ENCODE results near the gene ONECUT1.

Gene ONECUT1

GRCh38 chr15:52794665-52795463, 4.7 kb upstream of the ONECUT1 start:
- no peak for DNase-seq (ENCODE audit: low read depth)
- no peak for TF ChIP-seq MAX (IDR thresholded peaks at IDR 0.05; ENCODE audit: low read depth, low read length)
- TF ChIP-seq, protein P1, sequence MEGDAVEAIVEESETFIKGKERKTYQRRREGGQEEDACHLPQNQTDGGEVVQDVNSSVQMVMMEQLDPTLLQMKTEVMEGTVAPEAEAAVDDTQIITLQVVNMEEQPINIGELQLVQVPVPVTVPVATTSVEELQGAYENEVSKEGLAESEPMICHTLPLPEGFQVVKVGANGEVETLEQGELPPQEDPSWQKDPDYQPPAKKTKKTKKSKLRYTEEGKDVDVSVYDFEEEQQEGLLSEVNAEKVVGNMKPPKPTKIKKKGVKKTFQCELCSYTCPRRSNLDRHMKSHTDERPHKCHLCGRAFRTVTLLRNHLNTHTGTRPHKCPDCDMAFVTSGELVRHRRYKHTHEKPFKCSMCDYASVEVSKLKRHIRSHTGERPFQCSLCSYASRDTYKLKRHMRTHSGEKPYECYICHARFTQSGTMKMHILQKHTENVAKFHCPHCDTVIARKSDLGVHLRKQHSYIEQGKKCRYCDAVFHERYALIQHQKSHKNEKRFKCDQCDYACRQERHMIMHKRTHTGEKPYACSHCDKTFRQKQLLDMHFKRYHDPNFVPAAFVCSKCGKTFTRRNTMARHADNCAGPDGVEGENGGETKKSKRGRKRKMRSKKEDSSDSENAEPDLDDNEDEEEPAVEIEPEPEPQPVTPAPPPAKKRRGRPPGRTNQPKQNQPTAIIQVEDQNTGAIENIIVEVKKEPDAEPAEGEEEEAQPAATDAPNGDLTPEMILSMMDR (IDR thresholded peaks at IDR 0.05; ENCODE audit: low read depth, low read length), result no peak
- no peak for TF ChIP-seq POLR2A (IDR thresholded peaks at IDR 0.05; ENCODE audit: extremely low read depth, insufficient read length)
- no peak for TF ChIP-seq MYC (IDR thresholded peaks at IDR 0.05; ENCODE audit: low read depth, low read length)
- no peak overlapping the region for H3K4me3 ChIP-seq (ENCODE audit: low read depth, low read length)

DNA sequence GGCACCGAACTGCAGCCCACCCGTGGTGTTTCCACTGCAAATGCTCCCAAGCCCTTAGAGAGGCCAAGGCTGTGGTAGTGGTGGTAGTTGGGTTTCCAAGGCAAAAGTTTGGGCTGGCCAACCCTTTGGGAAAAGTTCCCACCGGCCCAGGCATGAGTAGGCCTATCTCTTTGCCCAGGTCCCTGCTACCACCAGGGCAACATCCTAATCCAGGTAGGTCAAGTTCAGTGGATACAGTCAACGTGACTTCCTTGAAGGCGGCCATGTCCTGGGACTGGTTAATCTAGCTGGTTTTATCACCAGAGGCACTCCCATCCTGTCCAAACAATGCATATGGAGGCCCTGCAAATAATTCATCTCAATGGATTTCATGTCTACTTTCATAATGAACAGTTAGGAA, 1.6 kb upstream of the ONECUT1 start:
- DNase-seq (ENCODE audit: low read depth), result no peak
- no peak overlapping the region for H3K4me3 ChIP-seq (ENCODE audit: low read depth, low read length)
- TF ChIP-seq POLR2A (IDR thresholded peaks at IDR 0.05; ENCODE audit: extremely low read depth, insufficient read length) (no peak), MYC (IDR thresholded peaks at IDR 0.05; ENCODE audit: low read depth, low read length) (no peak), MAX (IDR thresholded peaks at IDR 0.05; ENCODE audit: low read depth, low read length) (no peak)
- TF ChIP-seq, protein P1 (IDR thresholded peaks at IDR 0.05; ENCODE audit: low read depth, low read length), result no peak

- H3K4me3 ChIP-seq (ENCODE audit: low read depth, low read length), result no peak overlapping the region
- no peak for DNase-seq (ENCODE audit: low read depth)
Measured at GRCh38 chr15:52790941-52791751, 1.0 kb upstream of the ONECUT1 start.

DNA sequence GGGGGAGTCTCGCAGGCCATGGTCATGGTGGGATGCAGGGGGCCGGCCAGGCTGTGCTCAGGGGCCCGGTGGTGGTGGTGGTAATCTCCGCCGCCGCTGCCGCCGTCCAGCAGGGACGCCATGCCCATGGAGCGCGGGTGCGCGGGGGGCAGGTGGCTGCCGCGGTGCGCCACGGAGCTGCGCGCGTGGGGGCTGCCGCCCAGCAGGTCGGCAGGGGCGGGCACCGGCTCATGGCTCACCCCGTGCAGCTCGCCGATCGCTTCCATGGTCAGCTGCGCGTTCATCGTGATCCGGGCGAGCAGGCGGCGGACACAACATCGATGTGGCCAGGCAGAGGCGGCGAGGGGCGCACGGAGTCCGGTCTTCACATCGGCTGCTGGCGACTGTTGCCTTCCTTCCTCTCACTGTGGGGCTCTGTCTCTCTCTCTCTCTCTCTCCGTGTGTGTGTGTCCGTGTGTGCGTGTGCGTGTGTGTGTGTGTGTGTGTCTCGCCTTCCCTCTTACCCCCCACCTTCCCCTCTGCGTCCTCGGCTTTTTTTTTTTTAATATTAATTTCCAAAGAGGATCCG, 451 bp downstream of the ONECUT1 start:
- TF ChIP-seq, protein P1 (IDR thresholded peaks at IDR 0.05; ENCODE audit: low read depth, low read length), result no peak
- no peak for TF ChIP-seq MYC (IDR thresholded peaks at IDR 0.05; ENCODE audit: low read depth, low read length)
- no peak for TF ChIP-seq POLR2A (IDR thresholded peaks at IDR 0.05; ENCODE audit: extremely low read depth, insufficient read length)
- no peak for TF ChIP-seq MAX (IDR thresholded peaks at IDR 0.05; ENCODE audit: low read depth, low read length)
- peak overlapping the region; percentile 43 for H3K4me3 ChIP-seq (ENCODE audit: low read depth, low read length)
- DNase-seq (ENCODE audit: low read depth), result peak; percentile 23

More at GRCh38 chr15:52790941-52791751, 1.0 kb upstream of the ONECUT1 start:
- TF ChIP-seq MAX (IDR thresholded peaks at IDR 0.05; ENCODE audit: low read depth, low read length) (no peak), MYC (IDR thresholded peaks at IDR 0.05; ENCODE audit: low read depth, low read length) (no peak), POLR2A (IDR thresholded peaks at IDR 0.05; ENCODE audit: extremely low read depth, insufficient read length) (no peak)
- TF ChIP-seq, protein P1 (IDR thresholded peaks at IDR 0.05; ENCODE audit: low read depth, low read length), result no peak

GRCh38 chr15:52789008-52789600, 1.0 kb downstream of the ONECUT1 start:
- DNase-seq (ENCODE audit: low read depth), result no peak
- TF ChIP-seq MAX (IDR thresholded peaks at IDR 0.05; ENCODE audit: low read depth, low read length), result no peak
- TF ChIP-seq MYC (IDR thresholded peaks at IDR 0.05; ENCODE audit: low read depth, low read length), result no peak
- TF ChIP-seq POLR2A (IDR thresholded peaks at IDR 0.05; ENCODE audit: extremely low read depth, insufficient read length), result no peak
- TF ChIP-seq, protein P1 (IDR thresholded peaks at IDR 0.05; ENCODE audit: low read depth, low read length), result no peak
- no peak overlapping the region for H3K4me3 ChIP-seq (ENCODE audit: low read depth, low read length)
